RKO (cell line): ENCODE data around the gene CAMKK2.
"Not testable (repeated sequence)": the region's sequence is repeated elsewhere in the genome, so short reads cannot be mapped to it uniquely, and the experiment has no call there.

Experiments used
- DNase-seq: peaks from one replicate; pipeline ENCODE4 v3.0.0-alpha.2; 2016; ENCODE audit warnings: low spot score

Gene CAMKK2

GRCh38 chr12:121245951-121246350, 50.6 kb downstream of the CAMKK2 start:
- DNase-seq: no peak

- no peak for DNase-seq
Measured at GRCh38 chr12:121245031-121245430, 51.5 kb downstream of the CAMKK2 start.

GRCh38 chr12:121241156-121241970, 55.1 kb downstream of the CAMKK2 start:
- DNase-seq: no peak

- no peak for DNase-seq
Measured at GRCh38 chr12:121240484-121241101, 55.9 kb downstream of the CAMKK2 start.

GRCh38 chr12:121240062-121240420, 56.5 kb downstream of the CAMKK2 start:
- DNase-seq: no peak

- DNase-seq: no peak
Measured at GRCh38 chr12:121239351-121240061, 57.0 kb downstream of the CAMKK2 start.

- no peak for DNase-seq
Measured at GRCh38 chr12:121238604-121239350, 57.7 kb downstream of the CAMKK2 start.

- no peak for DNase-seq
Measured at GRCh38 chr12:121238086-121238485, 58.4 kb downstream of the CAMKK2 start.

GRCh38 chr12:121237415-121237814, 59.1 kb downstream of the CAMKK2 start:
- DNase-seq: no peak

- no peak for DNase-seq
Measured at GRCh38 chr12:121236776-121237175, 59.7 kb downstream of the CAMKK2 start.

- no peak for DNase-seq
Measured at GRCh38 chr12:121233628-121234020, 62.9 kb downstream of the CAMKK2 start.

- DNase-seq: no peak
Measured at GRCh38 chr12:121232977-121233627, 63.4 kb downstream of the CAMKK2 start.

GRCh38 chr12:121232163-121232562, 64.3 kb downstream of the CAMKK2 start:
- DNase-seq: no peak

GRCh38 chr12:121230538-121230907, 66.0 kb downstream of the CAMKK2 start:
- no peak for DNase-seq

- DNase-seq: peak; percentile 76
Measured at GRCh38 chr12:121229826-121230537, 66.5 kb downstream of the CAMKK2 start.

GRCh38 chr12:121228919-121229665, 67.4 kb downstream of the CAMKK2 start:
- no peak for DNase-seq

GRCh38 chr12:121227294-121227693, 69.2 kb downstream of the CAMKK2 start:
- DNase-seq: no peak

GRCh38 chr12:121226871-121227270, 69.6 kb downstream of the CAMKK2 start:
- DNase-seq: not testable (repeated sequence)

GRCh38 chr12:121226399-121226798, 70.1 kb downstream of the CAMKK2 start:
- DNase-seq: no peak

- DNase-seq: no peak
Measured at GRCh38 chr12:121224591-121224990, 71.9 kb downstream of the CAMKK2 start.
